ENCODE measurements around the gene TPST1. TPM values are rescaled to one million over a fixed set of nuclear protein-coding genes. Genes with fewer than 3 reads are reported as not detected.

The TPST1 gene
- total RNA-seq, 2 experiments from 2014 or later, result 1.9 to 2.6 TPM

DNA sequence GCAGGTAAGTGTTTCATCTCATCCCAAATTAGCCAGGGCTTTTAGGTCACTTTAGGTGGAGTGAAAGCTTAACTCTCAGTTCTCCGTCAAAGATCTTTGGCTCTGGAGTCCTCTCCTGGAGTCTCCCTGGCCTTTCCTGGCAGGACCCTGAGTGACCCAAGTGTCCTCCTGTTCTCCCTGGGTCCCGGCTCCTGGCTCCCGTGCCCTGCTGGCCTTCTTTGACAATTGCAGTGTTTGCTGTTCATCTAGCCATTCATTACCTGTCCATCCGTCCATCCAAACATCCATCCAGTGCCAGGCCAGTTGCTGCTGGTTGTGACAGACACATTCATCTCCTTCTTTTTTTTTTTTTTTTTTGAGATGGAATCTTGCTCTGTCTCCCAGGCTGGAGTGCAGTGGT is 6.2 kb upstream of the TPST1 start:
- H3K27me3 Mint-ChIP-seq, result peaks cover 9% of the 10 kb centered on the region
- no peak overlapping the region for H3K27ac Mint-ChIP-seq
- H3K4me1 Mint-ChIP-seq (ENCODE audit: low read depth), result peaks cover 9% of the 10 kb centered on the region
- no peaks in the 10 kb centered on the region for H3K27me3 ChIP-seq (ENCODE audit: control insufficient read depth in 1 of 2, insufficient read depth in 2 of 2, low read length in 2 of 2)
- H3K4me3 ChIP-seq (ENCODE audit: low read length), result no peak overlapping the region
- no peaks in the 10 kb centered on the region for H3K9me3 ChIP-seq (ENCODE audit: control insufficient read depth in 1 of 2, insufficient read depth in 1 of 2, low read length in 2 of 2)
- ChIA-PET CTCF (no interaction called here), POLR2A (no interaction called here)
- intact Hi-C loops (cut with DNase I, micrococcal nuclease), result no loop called here
- no peak overlapping the region for H3K27ac ChIP-seq (ENCODE audit: low read depth in 1 of 2, low read length in 2 of 2)
- no peaks in the 10 kb centered on the region for H3K9me3 Mint-ChIP-seq
- peaks cover 5% of the 10 kb centered on the region for H3K4me1 ChIP-seq (ENCODE audit: insufficient read depth, low read length)
- ATAC-seq (ENCODE audit: poor library complexity), result no peak
- H3K36me3 ChIP-seq (ENCODE audit: insufficient read depth, low read length), result no peaks in the 10 kb centered on the region
- TF ChIP-seq, protein P1, sequence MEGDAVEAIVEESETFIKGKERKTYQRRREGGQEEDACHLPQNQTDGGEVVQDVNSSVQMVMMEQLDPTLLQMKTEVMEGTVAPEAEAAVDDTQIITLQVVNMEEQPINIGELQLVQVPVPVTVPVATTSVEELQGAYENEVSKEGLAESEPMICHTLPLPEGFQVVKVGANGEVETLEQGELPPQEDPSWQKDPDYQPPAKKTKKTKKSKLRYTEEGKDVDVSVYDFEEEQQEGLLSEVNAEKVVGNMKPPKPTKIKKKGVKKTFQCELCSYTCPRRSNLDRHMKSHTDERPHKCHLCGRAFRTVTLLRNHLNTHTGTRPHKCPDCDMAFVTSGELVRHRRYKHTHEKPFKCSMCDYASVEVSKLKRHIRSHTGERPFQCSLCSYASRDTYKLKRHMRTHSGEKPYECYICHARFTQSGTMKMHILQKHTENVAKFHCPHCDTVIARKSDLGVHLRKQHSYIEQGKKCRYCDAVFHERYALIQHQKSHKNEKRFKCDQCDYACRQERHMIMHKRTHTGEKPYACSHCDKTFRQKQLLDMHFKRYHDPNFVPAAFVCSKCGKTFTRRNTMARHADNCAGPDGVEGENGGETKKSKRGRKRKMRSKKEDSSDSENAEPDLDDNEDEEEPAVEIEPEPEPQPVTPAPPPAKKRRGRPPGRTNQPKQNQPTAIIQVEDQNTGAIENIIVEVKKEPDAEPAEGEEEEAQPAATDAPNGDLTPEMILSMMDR (IDR thresholded peaks at IDR 0.05), result no peak
- H3K36me3 Mint-ChIP-seq (ENCODE audit: low read depth), result no peaks in the 10 kb centered on the region
- H3K4me3 Mint-ChIP-seq, result no peak overlapping the region
- no peak for DNase-seq

DNA sequence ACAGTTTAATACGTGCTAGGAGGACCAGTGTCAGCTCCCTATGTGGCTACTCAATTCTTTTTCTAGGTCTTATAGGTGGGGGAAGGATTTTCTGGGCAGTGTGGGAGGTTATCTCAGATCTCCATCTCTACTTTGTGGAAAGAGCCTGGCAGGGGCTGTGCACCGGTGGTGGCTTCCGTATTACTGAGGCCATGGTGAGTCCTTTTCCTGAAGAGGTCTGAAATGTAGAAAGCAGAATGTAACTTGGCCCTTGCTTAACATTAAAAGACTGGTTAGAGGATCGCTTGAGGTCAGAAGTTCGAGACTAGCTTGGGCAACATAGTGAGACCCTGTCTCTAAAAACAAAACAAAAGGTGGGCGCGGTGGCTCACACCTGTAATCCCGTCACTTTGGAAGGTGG is 2.7 kb upstream of the TPST1 start:
- Mint-ChIP-seq H3K9me3 (no peaks in the 10 kb centered on the region), H3K4me1 (ENCODE audit: low read depth) (peaks cover 32% of the 10 kb centered on the region), H3K36me3 (ENCODE audit: low read depth) (peaks cover 4% of the 10 kb centered on the region), H3K27ac (no peak overlapping the region), H3K4me3 (peak overlapping the region; percentile 61), H3K27me3 (peaks cover 19% of the 10 kb centered on the region)
- TF ChIP-seq, protein P1 (IDR thresholded peaks at IDR 0.05), result no peak
- ATAC-seq (ENCODE audit: poor library complexity) (no peak), DNase-seq (no peak)
- H3K27me3 ChIP-seq (ENCODE audit: control insufficient read depth in 1 of 2, insufficient read depth in 2 of 2, low read length in 2 of 2), result peaks cover 5 to 8% of the 10 kb centered on the region in 2 experiments
- H3K36me3 ChIP-seq (ENCODE audit: insufficient read depth, low read length), result no peaks in the 10 kb centered on the region
- H3K27ac ChIP-seq (ENCODE audit: low read depth in 1 of 2, low read length in 2 of 2), result no peak overlapping the region
- peaks cover 24% of the 10 kb centered on the region for H3K4me1 ChIP-seq (ENCODE audit: insufficient read depth, low read length)
- intact Hi-C loops (cut with DNase I, micrococcal nuclease), result loop anchor here (10.0 kb wide), 2 partner anchors 88 to 458 kb away; partner anchors contain the start of gene CRCP (in 1 of the 2)
- H3K9me3 ChIP-seq (ENCODE audit: control insufficient read depth in 1 of 2, insufficient read depth in 1 of 2, low read length in 2 of 2), result no peaks in the 10 kb centered on the region
- ChIA-PET CTCF (no interaction called here), POLR2A (no interaction called here)
- H3K4me3 ChIP-seq (ENCODE audit: low read length), result no peak overlapping the region

DNA sequence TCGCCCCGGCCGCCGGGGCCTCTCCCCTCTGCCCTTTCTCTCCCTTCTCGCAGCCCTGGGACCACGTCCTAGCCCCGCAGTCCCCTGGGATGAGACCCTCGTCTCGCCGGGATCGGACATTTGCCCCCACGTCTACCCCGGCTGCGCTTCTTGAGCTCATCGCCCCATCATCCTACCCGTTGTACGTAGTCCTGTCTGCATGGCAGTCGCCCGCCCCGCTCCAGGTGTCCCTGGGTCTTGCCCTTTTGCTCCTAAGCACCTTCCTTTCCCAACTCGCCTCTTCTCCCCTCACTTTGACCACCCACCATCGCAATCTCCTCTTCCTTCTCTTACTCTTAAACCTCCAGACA is 582 bp downstream of the TPST1 start:
- ChIA-PET POLR2A (interaction anchor here (1.6 kb wide), 1 partner anchor 288 kb away, joined by 7 read pairs; no protein-coding TSS in a partner anchor), CTCF (interaction anchor here (0.7 kb wide), 1 partner anchor 1028 kb away, joined by 3 read pairs; no protein-coding TSS in a partner anchor)
- H3K27ac Mint-ChIP-seq, result peak overlapping the region; percentile 58
- no peaks in the 10 kb centered on the region for H3K36me3 ChIP-seq (ENCODE audit: insufficient read depth, low read length)
- ATAC-seq (ENCODE audit: poor library complexity) (no peak), DNase-seq (peak in 2 of 14 experiments; percentile 15 to 27)
- no peaks in the 10 kb centered on the region for H3K9me3 Mint-ChIP-seq
- H3K4me1 Mint-ChIP-seq (ENCODE audit: low read depth), result peaks cover 39% of the 10 kb centered on the region
- no peak overlapping the region for H3K27ac ChIP-seq (ENCODE audit: low read depth in 1 of 2, low read length in 2 of 2)
- peaks cover 23% of the 10 kb centered on the region for H3K27me3 Mint-ChIP-seq
- H3K4me1 ChIP-seq (ENCODE audit: insufficient read depth, low read length), result peaks cover 24% of the 10 kb centered on the region
- intact Hi-C loops (cut with DNase I, micrococcal nuclease), result loop anchor here (5.0 to 10.0 kb wide), 4 partner anchors 88 to 461 kb away; partner anchors contain the start of genes CRCP (in 1 of the 2) and GUSB (in 1 of the 2)
- H3K9me3 ChIP-seq (ENCODE audit: control insufficient read depth in 1 of 2, insufficient read depth in 1 of 2, low read length in 2 of 2), result no peaks in the 10 kb centered on the region
- TF ChIP-seq, protein P1 (IDR thresholded peaks at IDR 0.05), result no peak
- peak overlapping the region; percentile 92 for H3K4me3 Mint-ChIP-seq
- peak overlapping the region; percentile 56 for H3K4me3 ChIP-seq (ENCODE audit: low read length)
- H3K27me3 ChIP-seq (ENCODE audit: control insufficient read depth in 1 of 2, insufficient read depth in 2 of 2, low read length in 2 of 2), result peaks cover 8 to 10% of the 10 kb centered on the region in 2 experiments
- H3K36me3 Mint-ChIP-seq (ENCODE audit: low read depth), result peaks cover 4% of the 10 kb centered on the region

All from CD4-positive, alpha-beta T cell (primary cell).